NCI-H2227 (cell line): Measurements from ENCODE around the gene VCAN.

Source experiments
- DNase-seq: peaks from one replicate; lab custom pipeline; 2025; ENCODE audit not compliant: unreplicated experiment; lab: John Stamatoyannopoulos, UW

The VCAN gene

DNA sequence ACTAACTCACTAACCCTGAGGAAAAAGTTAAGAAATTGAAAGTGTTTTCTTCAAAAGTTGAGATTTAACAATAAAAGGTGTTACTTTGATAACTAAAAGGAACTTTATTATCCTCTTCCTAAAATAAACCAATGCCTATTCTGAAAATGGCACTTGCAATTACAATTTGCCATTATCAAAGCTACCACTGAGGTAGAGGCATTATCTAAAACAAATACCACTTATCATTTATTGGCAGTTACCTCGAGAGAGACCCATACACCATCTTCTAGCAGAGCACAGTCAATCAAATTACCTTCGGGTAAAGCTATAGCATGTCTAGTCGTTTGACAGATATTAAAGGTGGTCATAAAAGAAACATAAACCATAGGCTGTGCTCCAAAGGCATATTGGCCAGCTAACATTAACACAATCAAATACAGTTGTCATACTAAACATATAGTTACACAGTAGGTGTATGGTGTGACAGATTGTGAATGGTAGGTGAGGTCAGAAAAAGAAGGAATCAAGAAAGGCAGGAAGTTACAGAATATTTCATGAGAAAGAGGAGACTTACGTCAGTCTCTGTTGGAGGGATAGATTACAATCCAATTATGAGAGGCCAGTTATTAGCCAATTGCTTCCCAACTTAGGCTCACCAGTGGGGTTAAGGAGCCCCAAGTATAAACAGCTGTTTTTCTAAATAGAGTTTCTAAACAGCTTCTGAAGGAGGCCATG, 56.3 kb downstream of the VCAN start:
- no peak for DNase-seq

- no peak for DNase-seq
Observed at GRCh38 chr5:83528439-83528769, 56.9 kb downstream of the VCAN start.

DNA sequence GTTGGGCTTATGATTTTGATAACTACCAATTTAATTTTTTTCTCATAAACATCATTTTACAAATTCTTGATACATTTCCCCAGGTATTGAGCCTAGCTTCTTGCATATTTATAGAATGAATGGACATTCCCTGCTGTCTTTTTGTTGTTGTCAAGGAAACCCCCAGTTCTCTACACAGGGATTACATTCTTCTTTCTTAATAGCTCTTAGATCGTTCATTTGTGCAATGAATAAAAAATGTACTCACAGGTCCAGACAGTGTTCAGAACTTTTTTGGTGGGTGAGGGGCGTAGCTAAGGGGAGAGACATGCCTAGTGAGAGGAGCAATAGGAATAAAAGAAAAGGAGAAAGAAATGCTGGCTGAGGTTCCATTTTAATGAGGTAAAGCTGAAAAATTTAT, 58.6 kb downstream of the VCAN start:
- DNase-seq, result no peak

GRCh38 chr5:83531661-83532060, 60.1 kb downstream of the VCAN start:
- DNase-seq, result no peak

GRCh38 chr5:83538786-83539462, 67.4 kb downstream of the VCAN start:
- no peak for DNase-seq

GRCh38 chr5:83539463-83539790, 67.9 kb downstream of the VCAN start:
- DNase-seq, result no peak

GRCh38 chr5:83540105-83540504, 68.6 kb downstream of the VCAN start:
- DNase-seq, result no peak

DNA sequence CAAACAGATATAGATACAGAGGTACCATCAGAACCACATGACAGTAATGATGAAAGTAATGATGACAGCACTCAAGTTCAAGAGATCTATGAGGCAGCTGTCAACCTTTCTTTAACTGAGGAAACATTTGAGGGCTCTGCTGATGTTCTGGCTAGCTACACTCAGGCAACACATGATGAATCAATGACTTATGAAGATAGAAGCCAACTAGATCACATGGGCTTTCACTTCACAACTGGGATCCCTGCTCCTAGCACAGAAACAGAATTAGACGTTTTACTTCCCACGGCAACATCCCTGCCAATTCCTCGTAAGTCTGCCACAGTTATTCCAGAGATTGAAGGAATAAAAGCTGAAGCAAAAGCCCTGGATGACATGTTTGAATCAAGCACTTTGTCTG, 69.2 kb downstream of the VCAN start:
- DNase-seq, result no peak

DNA sequence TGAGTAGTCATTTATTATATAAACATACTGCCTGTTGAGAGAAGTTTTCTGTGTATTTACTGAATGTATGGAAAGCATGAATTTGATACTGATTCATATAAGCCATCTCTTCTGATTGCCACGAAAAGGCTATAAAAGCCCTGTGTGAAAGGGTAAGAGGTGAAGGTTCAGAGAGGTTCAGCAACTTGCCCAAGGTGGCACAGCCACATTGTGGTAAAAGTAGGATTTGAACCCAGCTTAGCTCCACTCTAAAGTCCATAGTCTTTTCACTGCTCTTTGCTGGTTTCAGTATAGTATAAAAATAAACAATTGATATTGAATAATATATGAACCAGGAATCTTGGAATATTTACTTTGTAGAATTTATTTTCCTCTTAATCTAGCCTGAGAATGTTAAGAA, 71.3 kb downstream of the VCAN start:
- no peak for DNase-seq

DNA sequence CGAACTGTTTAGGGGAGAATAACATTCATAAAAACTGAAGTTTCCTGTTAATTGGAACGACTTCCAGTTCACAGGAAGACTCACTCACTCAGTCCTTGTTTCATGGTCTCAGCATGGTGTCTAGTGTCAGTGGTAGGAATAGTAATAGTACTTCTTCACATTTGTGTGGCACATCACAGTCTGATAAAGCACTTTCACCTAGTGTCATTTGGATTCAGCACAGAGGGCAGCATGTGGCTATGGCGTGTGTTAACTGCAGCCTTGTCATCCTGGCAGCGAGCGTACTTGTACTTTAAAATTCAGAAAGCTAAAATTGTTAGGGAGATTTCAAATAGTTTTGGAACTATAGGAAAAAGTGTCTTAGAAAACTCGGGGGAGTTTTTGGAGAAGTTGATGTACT, 72.4 kb downstream of the VCAN start:
- no peak for DNase-seq

- no peak for DNase-seq
Observed at GRCh38 chr5:83547161-83547560, 75.6 kb downstream of the VCAN start.

DNA sequence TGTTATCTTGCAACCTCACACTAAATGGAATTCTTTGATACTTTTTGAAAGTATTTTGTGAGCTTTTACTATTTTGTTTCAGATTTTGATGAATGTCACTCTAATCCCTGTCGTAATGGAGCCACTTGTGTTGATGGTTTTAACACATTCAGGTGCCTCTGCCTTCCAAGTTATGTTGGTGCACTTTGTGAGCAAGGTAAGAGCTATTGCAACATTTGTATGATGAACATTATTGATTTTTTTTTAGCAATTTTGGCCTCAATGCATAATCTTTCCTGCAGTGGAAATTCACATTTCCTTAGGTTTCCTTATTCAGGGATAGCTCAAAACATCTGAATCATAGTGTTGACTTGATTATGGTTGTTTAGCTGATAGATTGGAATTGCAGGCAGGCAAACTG, 76.3 kb downstream of the VCAN start:
- no peak for DNase-seq

DNA sequence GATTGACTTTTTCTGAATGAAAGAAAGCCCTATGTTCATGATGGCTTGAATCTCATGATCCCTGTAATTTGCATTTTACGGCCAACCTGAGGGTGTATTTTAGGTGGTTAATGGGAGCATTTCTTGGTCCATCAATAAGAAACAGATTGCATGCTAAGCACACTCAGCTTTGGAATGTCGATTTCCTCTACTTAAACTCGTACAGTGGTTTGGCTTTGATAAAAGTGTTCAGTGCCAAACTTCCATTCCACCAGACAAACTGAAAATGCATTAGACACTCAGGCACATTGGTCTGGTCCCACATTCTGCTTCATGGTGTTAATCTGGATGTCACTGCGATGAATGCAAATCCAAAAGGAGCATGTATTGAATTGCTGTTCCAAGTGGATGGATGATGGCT, 77.0 kb downstream of the VCAN start:
- DNase-seq, result no peak

DNA sequence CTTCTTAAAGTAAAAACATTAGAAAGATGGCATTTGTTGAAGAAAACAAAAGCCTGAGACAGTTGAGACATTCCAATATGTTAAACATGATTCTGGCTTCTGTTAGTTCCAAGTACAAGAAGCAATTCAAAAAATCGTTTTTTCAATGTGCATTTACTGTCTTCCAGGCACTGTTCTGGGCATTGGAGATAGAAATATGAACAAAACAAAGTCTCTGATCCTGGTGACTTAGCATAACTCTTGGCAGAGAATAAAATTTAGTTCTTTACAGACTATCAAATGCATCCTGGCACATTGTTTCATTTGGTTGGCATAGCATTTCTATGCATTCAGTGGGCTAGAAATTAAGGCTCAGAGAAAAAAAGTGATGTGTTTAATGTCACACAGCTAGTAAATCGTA, 77.5 kb downstream of the VCAN start:
- no peak for DNase-seq

DNA sequence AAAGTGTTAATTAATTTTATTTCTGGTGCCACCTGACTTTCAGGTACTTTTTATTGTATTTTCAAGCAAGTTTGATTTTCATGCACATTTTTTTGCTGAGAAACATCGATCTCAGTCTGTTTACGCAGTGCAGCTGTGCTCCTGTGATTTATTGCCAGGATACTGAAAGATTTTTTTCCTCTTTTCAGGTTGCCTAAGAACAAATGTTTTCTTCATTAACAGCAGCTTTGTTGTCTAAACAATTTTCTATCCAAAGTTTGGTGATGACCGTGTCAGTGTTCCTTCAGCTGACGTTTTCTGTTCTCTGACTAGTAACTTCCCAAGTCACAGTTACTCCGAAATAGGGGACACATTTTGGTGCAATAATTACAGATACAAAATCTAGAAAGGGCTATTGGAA, 78.1 kb downstream of the VCAN start:
- DNase-seq, result no peak

DNA sequence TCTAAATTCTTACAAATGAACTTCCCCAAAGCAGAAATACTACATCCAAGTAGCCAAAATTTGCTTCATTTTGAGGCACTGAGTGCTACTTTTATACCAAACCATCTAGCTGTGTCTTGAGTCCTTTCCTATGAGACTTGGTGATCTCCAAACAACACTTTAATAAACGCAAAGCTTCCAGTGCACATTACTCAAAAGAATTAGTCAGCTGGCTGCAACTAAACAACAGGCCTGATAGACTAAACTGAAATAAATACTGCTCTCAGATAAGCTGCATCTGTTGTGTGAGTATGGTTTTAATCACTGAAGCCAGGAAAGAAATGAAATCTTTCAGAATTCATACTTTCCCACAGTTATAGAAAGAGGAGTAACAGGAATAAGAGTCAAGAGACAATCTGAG, 80.3 kb downstream of the VCAN start:
- no peak for DNase-seq

- no peak for DNase-seq
Observed at GRCh38 chr5:83552275-83552674, 80.7 kb downstream of the VCAN start.

DNA sequence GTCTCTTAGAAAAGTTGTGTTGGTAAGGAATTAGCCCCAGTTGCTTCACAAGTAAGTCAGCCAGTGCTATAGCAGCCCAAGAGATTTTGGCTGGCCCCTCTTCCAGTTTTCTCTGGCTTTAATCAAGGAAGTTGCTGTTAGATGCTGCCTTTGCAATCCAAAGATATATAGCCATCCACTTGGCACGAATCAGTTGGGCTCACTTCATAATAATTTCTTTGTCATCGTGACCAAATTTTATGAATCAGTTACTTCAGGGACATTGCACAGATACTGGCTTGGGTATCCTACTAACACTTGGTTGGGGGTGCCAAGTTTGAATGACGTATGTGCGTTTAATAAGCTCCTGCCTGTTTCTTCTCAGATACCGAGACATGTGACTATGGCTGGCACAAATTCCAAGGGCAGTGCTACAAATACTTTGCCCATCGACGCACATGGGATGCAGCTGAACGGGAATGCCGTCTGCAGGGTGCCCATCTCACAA, 81.5 kb downstream of the VCAN start:
- DNase-seq, result no peak

DNA sequence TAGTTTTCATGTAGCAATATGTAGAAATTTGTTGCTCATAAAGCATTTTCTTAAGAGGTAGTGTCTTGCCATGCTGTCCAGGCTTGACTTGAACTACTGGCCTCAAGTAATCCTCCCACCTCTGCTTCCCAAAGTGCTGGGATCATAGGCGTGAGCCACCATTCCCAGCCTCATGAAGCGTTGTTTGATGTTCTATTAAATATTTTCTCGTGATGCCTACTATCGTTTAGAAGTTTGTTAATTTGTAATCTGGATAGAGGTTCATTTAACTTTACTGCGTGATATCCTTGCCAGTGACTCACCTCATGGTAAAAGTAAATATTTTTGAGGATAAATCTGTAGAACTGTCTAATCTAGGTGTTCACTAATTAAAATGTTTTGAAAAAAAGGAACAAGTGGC, 82.6 kb downstream of the VCAN start:
- no peak for DNase-seq

DNA sequence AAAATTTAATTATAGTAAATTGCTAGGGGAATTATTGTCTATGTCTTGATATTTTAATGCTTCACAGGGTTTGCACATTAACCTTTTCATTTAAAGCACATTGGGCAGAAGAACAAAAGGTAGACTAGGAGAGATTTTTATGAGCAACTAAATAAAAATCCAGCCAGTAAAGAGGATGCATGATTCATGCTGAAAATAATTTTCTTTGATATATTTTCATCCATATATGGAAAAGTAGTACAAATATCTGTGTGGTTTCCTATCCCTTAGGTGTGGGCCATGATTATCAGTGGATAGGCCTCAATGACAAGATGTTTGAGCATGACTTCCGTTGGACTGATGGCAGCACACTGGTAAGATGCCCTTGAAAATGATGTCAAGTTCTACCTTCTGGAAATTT, 83.1 kb downstream of the VCAN start:
- no peak for DNase-seq

- DNase-seq, result no peak
Observed at GRCh38 chr5:83555263-83555662, 83.7 kb downstream of the VCAN start.

- DNase-seq, result no peak
Observed at GRCh38 chr5:83556190-83556589, 84.6 kb downstream of the VCAN start.

DNA sequence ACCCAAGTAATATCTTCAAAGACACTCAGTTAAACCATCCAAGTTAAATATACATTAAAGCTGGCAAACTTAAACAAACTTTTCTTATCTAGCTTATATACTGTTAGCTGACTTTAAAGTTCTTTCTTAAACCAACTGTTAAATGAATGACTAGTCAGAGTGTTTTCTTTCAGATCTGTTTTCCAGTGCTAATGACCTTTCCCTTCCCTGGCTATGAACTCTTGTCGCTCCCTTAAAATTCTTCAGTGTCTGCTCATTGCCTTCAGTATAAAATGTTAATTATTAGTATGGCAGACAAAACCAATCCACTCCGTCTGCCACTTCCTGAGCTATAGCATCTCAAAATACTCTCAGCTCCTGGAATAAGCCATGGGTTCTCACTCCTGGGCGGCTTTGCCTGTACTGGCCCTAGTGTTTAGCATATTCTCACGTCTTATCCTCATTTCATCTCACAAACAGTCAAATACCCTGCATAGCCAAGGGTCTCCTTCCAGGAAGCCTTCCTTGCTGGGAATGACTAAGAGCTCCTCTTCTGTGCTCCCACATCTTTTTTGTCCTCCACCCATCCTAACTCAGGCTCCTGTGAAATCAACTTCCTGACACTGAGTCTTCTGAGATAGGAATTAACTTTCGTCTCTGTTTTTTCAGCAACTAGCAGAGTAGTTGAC, 87.7 kb downstream of the VCAN start:
- no peak for DNase-seq
